ENCODE results near the gene PHACTR2. TPM values are rescaled to one million over a fixed set of nuclear protein-coding genes. Genes with fewer than 3 reads are reported as not detected.

Gene PHACTR2
- total and polyA plus RNA-seq, 2 of the 13 experiments (the other 11 are each of a cell fraction or from before 2014, with no cell fraction given), result 11.3 to 28.2 TPM

- no peak for TF ChIP-seq SKI (IDR thresholded peaks at IDR 0.05; ENCODE audit: partially characterized antibody)
- 0 out of 2 replicates have a peak, but pooled peaks have one; percentile 80 for TF ChIP-seq ZSCAN12 (CRISPR knock-in tag; IDR thresholded peaks at IDR 0.05)
- peak; percentile 88; the same call in 1 of the 2 replicates for TF ChIP-seq ZSCAN21 (CRISPR knock-in tag; IDR thresholded peaks at IDR 0.05; ENCODE audit: borderline replicate concordance)
- TF ChIP-seq MBD4 (IDR thresholded peaks at IDR 0.05; ENCODE audit: borderline replicate concordance, low read length), result peak; percentile 97
- TF ChIP-seq HOXA5 (CRISPR knock-in tag; IDR thresholded peaks at IDR 0.05), result peak; percentile 84
- 0 out of 2 replicates have a peak, but pooled peaks have one; percentile 32 for TF ChIP-seq RNF219 (CRISPR knock-in tag; IDR thresholded peaks at IDR 0.05)
- TF ChIP-seq E2F5 (CRISPR knock-in tag; conservative IDR thresholded peaks at IDR 0.05), result no peak
- no peak for TF ChIP-seq SP1 (IDR thresholded peaks at IDR 0.05)
- TF ChIP-seq SP1 (CRISPR knock-in tag; IDR thresholded peaks at IDR 0.05), result no peak; the same call in 1 of the 2 replicates
- TF ChIP-seq TOPORS (CRISPR knock-in tag; IDR thresholded peaks at IDR 0.05), result no peak
- no peak; the same call in 1 of the 2 replicates for TF ChIP-seq KAT7 (CRISPR knock-in tag; IDR thresholded peaks at IDR 0.05; ENCODE audit: borderline replicate concordance)
- no peak for TF ChIP-seq ZBTB1 (CRISPR knock-in tag; IDR thresholded peaks at IDR 0.05; ENCODE audit: borderline replicate concordance)
- TF ChIP-seq ZNF33B (CRISPR knock-in tag; IDR thresholded peaks at IDR 0.05), result no peak
- TF ChIP-seq ELF3 (CRISPR knock-in tag; IDR thresholded peaks at IDR 0.05), result peak; percentile 85
- no peak for TF ChIP-seq ZFP82 (CRISPR knock-in tag; IDR thresholded peaks at IDR 0.05; ENCODE audit: borderline replicate concordance)
- no peak for TF ChIP-seq ZNF550 (CRISPR knock-in tag; IDR thresholded peaks at IDR 0.05; ENCODE audit: borderline replicate concordance)
- no peak for TF ChIP-seq ZBED4 (CRISPR knock-in tag; IDR thresholded peaks at IDR 0.05; ENCODE audit: borderline replicate concordance)
- TF ChIP-seq NFE2 (CRISPR knock-in tag; IDR thresholded peaks at IDR 0.05), result no peak
- TF ChIP-seq ZNF660 (CRISPR knock-in tag; IDR thresholded peaks at IDR 0.05; ENCODE audit: borderline replicate concordance, low read depth), result no peak
- TF ChIP-seq DR1 (CRISPR knock-in tag; IDR thresholded peaks at IDR 0.05), result peak; percentile 70; the same call in 1 of the 2 replicates
- peak; percentile 100 for TF ChIP-seq THRA (CRISPR knock-in tag; IDR thresholded peaks at IDR 0.05; ENCODE audit: borderline replicate concordance)
Observed at GRCh38 chr6:143745166-143746133, 67.7 kb downstream of the PHACTR2 start (continued).

Measured in HepG2 (cell line).